ENCODE results near the gene TNNT1.
"Not testable (repeated sequence)": the region's sequence is repeated elsewhere in the genome, so short reads cannot be mapped to it uniquely, and the experiment has no call there.

The TNNT1 gene

DNA sequence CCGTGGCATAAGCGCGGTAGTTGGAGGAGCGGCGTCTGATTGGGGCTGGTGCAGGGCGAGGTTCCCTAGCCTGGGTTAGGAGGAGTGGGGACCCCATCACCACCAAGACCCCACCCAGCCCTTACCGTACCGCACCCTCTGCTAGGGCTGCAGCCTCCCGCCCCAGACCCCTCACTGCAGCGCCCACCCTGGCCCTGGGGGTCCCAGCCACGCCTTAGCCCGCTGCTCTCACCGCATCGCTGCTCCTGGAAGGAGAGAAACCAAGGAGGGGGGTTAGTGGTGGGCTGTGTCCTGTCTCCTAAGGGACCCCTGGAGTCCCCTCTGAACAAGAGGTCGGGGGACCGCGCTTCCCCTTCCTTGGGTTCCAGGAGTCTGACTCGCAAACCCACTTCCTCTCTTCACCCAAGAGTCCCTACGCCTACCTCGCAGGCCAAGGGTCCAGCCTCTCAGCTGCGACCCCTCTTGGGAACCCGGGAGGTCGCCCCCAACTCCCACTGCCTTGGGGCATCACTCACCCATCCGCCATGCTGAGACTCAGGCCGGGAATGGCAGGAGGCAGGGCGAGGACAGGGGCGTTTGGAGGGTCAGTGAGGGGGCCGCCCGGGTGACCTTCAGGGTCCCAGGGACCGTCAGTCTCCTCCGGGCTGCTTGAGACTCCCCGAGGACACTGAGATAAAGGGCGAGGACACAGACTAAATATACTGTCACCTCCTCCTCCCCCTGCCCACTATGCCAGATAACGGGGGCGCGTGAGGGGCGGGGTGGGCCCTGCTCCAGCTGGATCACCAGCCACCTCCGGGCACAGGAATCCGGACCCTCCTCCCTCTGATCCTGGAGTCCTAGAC is 8.3 kb upstream of the TNNT1 start, which contains the start of gene TNNI3:
TNNI3 (minus strand) TSS at position 669 of the 845 bp plus-strand sequence; CDS start at position 526, 143 bp downstream.
- Histone ChIP-seq H3K9ac (ENCODE audit: low read depth in 1 of 2, low read length in 2 of 2) (no peak within 1 kb of the TSS), H3K4me3 (ENCODE audit: low read length in 2 of 2) (no peak within 1 kb of the TSS), H3K27me3 (ENCODE audit: control insufficient read depth in 2 of 2, insufficient read depth in 2 of 2, low read length in 2 of 2) (peaks cover 6 to 13% of the 10 kb centered on the region in 2 donors), H3K27ac (ENCODE audit: low read depth in 2 of 2, low read length in 2 of 2) (no peak within 1 kb of the TSS), H3K36me3 (ENCODE audit: control insufficient read depth in 2 of 2, insufficient read depth in 2 of 2, low read length in 2 of 2) (no peaks in the 10 kb centered on the region), H3K9me3 (ENCODE audit: control insufficient read depth in 2 of 2, low read length in 2 of 2) (no peaks in the 10 kb centered on the region), H3K4me1 (ENCODE audit: control insufficient read depth in 2 of 2, insufficient read depth in 2 of 2, low read length in 2 of 2) (peaks cover 3% of the 10 kb centered on the region in 2 donors)

- peaks cover 6% of the 10 kb centered on the region in 2 donors for H3K27me3 ChIP-seq (ENCODE audit: control insufficient read depth in 2 of 2, insufficient read depth in 2 of 2, low read length in 2 of 2)
- no peak overlapping the region for H3K27ac ChIP-seq (ENCODE audit: low read depth in 2 of 2, low read length in 2 of 2)
- H3K4me1 ChIP-seq (ENCODE audit: control insufficient read depth in 2 of 2, insufficient read depth in 2 of 2, low read length in 2 of 2), result peaks cover 3% of the 10 kb centered on the region in 2 donors
- H3K36me3 ChIP-seq (ENCODE audit: control insufficient read depth in 2 of 2, insufficient read depth in 2 of 2, low read length in 2 of 2), result no peaks in the 10 kb centered on the region
- H3K4me3 ChIP-seq (ENCODE audit: low read length in 2 of 2), result no peak overlapping the region
- no peaks in the 10 kb centered on the region for H3K9me3 ChIP-seq (ENCODE audit: control insufficient read depth in 2 of 2, low read length in 2 of 2)
- H3K9ac ChIP-seq (ENCODE audit: low read depth in 1 of 2, low read length in 2 of 2), result no peak overlapping the region
Measured at GRCh38 chr19:55156202-55157063, 7.4 kb upstream of the TNNT1 start.

DNA sequence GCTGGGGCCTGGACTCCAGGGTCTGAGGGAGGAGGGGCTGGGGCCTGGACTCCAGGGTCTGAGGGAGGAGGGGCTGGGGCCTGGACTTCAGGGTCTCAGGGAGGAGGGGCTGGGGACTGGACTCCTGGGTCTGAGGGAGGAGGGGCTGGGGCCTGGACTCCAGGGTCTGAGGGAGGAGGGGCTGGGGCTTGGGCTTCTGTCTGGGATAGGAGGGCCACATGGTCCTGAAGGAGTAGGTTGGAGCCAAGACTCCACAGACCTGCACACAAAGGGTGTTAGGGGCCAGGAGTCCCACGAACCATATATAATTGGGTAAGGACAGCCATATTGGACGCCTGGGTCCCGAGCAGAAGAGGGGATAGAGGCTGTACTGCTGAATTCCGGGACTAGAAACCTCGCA is 6.8 kb upstream of the TNNT1 start:
- H3K9ac ChIP-seq (ENCODE audit: low read depth in 1 of 2, low read length in 2 of 2), result not testable (repeated sequence)

GRCh38 chr19:55153652-55154264 is 4.8 kb upstream of the TNNT1 start:
- Histone ChIP-seq H3K27me3 (ENCODE audit: control insufficient read depth in 2 of 2, insufficient read depth in 2 of 2, low read length in 2 of 2) (peaks cover 8 to 9% of the 10 kb centered on the region in 2 donors), H3K27ac (ENCODE audit: low read depth in 2 of 2, low read length in 2 of 2) (no peak overlapping the region), H3K9ac (ENCODE audit: low read depth in 1 of 2, low read length in 2 of 2) (no peak overlapping the region), H3K4me3 (ENCODE audit: low read length in 2 of 2) (no peak overlapping the region), H3K36me3 (ENCODE audit: control insufficient read depth in 2 of 2, insufficient read depth in 2 of 2, low read length in 2 of 2) (no peaks in the 10 kb centered on the region), H3K4me1 (ENCODE audit: control insufficient read depth in 2 of 2, insufficient read depth in 2 of 2, low read length in 2 of 2) (peaks cover 3% of the 10 kb centered on the region in 2 donors), H3K9me3 (ENCODE audit: control insufficient read depth in 2 of 2, low read length in 2 of 2) (no peaks in the 10 kb centered on the region)

More for the DNA sequence above, 6.8 kb upstream of the TNNT1 start:
- H3K36me3 ChIP-seq (ENCODE audit: control insufficient read depth in 2 of 2, insufficient read depth in 2 of 2, low read length in 2 of 2); H3K4me3 ChIP-seq (ENCODE audit: low read length in 2 of 2); H3K27ac ChIP-seq (ENCODE audit: low read depth in 2 of 2, low read length in 2 of 2); H3K27me3 ChIP-seq (ENCODE audit: control insufficient read depth in 2 of 2, insufficient read depth in 2 of 2, low read length in 2 of 2); H3K9me3 ChIP-seq (ENCODE audit: control insufficient read depth in 2 of 2, low read length in 2 of 2); H3K4me1 ChIP-seq (ENCODE audit: control insufficient read depth in 2 of 2, insufficient read depth in 2 of 2, low read length in 2 of 2): not testable (repeated sequence)

GRCh38 chr19:55152017-55152416 is 3.0 kb upstream of the TNNT1 start:
- Histone ChIP-seq H3K9ac (ENCODE audit: low read depth in 1 of 2, low read length in 2 of 2) (no peak overlapping the region), H3K9me3 (ENCODE audit: control insufficient read depth in 2 of 2, low read length in 2 of 2) (no peaks in the 10 kb centered on the region), H3K36me3 (ENCODE audit: control insufficient read depth in 2 of 2, insufficient read depth in 2 of 2, low read length in 2 of 2) (no peaks in the 10 kb centered on the region), H3K27ac (ENCODE audit: low read depth in 2 of 2, low read length in 2 of 2) (no peak overlapping the region), H3K27me3 (ENCODE audit: control insufficient read depth in 2 of 2, insufficient read depth in 2 of 2, low read length in 2 of 2) (peaks cover 8 to 19% of the 10 kb centered on the region in 2 donors), H3K4me1 (ENCODE audit: control insufficient read depth in 2 of 2, insufficient read depth in 2 of 2, low read length in 2 of 2) (peaks cover 3% of the 10 kb centered on the region in 2 donors), H3K4me3 (ENCODE audit: low read length in 2 of 2) (no peak overlapping the region)

GRCh38 chr19:55147545-55148251 is 1.3 kb downstream of the TNNT1 start:
- Histone ChIP-seq H3K9me3 (ENCODE audit: control insufficient read depth in 2 of 2, low read length in 2 of 2) (no peaks in the 10 kb centered on the region), H3K4me3 (ENCODE audit: low read length in 2 of 2) (no peak overlapping the region), H3K4me1 (ENCODE audit: control insufficient read depth in 2 of 2, insufficient read depth in 2 of 2, low read length in 2 of 2) (no peaks in the 10 kb centered on the region), H3K27me3 (ENCODE audit: control insufficient read depth in 2 of 2, insufficient read depth in 2 of 2, low read length in 2 of 2) (peaks cover 16 to 23% of the 10 kb centered on the region in 2 donors), H3K36me3 (ENCODE audit: control insufficient read depth in 2 of 2, insufficient read depth in 2 of 2, low read length in 2 of 2) (no peaks in the 10 kb centered on the region), H3K9ac (ENCODE audit: low read depth in 1 of 2, low read length in 2 of 2) (no peak overlapping the region), H3K27ac (ENCODE audit: low read depth in 2 of 2, low read length in 2 of 2) (no peak overlapping the region)

- H3K27me3 ChIP-seq (ENCODE audit: control insufficient read depth in 2 of 2, insufficient read depth in 2 of 2, low read length in 2 of 2), result peaks cover 16 to 23% of the 10 kb centered on the region in 2 donors
- H3K9me3 ChIP-seq (ENCODE audit: control insufficient read depth in 2 of 2, low read length in 2 of 2), result no peaks in the 10 kb centered on the region
- H3K36me3 ChIP-seq (ENCODE audit: control insufficient read depth in 2 of 2, insufficient read depth in 2 of 2, low read length in 2 of 2), result no peaks in the 10 kb centered on the region
- H3K4me1 ChIP-seq (ENCODE audit: control insufficient read depth in 2 of 2, insufficient read depth in 2 of 2, low read length in 2 of 2), result no peaks in the 10 kb centered on the region
- H3K27ac ChIP-seq (ENCODE audit: low read depth in 2 of 2, low read length in 2 of 2), result no peak overlapping the region
- no peak overlapping the region for H3K9ac ChIP-seq (ENCODE audit: low read depth in 1 of 2, low read length in 2 of 2)
- H3K4me3 ChIP-seq (ENCODE audit: low read length in 2 of 2), result no peak overlapping the region
Measured at GRCh38 chr19:55146705-55147273, 2.2 kb downstream of the TNNT1 start.

- Histone ChIP-seq H3K27ac (ENCODE audit: low read depth in 2 of 2, low read length in 2 of 2) (no peak overlapping the region), H3K4me1 (ENCODE audit: control insufficient read depth in 2 of 2, insufficient read depth in 2 of 2, low read length in 2 of 2) (no peaks in the 10 kb centered on the region), H3K27me3 (ENCODE audit: control insufficient read depth in 2 of 2, insufficient read depth in 2 of 2, low read length in 2 of 2) (peaks cover 16 to 23% of the 10 kb centered on the region in 2 donors), H3K9me3 (ENCODE audit: control insufficient read depth in 2 of 2, low read length in 2 of 2) (no peaks in the 10 kb centered on the region), H3K9ac (ENCODE audit: low read depth in 1 of 2, low read length in 2 of 2) (no peak overlapping the region), H3K36me3 (ENCODE audit: control insufficient read depth in 2 of 2, insufficient read depth in 2 of 2, low read length in 2 of 2) (no peaks in the 10 kb centered on the region), H3K4me3 (ENCODE audit: low read length in 2 of 2) (no peak overlapping the region)
Measured at GRCh38 chr19:55146078-55146704, 2.8 kb downstream of the TNNT1 start.

- Histone ChIP-seq H3K36me3 (ENCODE audit: control insufficient read depth in 2 of 2, insufficient read depth in 2 of 2, low read length in 2 of 2) (no peaks in the 10 kb centered on the region), H3K27ac (ENCODE audit: low read depth in 2 of 2, low read length in 2 of 2) (no peak overlapping the region), H3K4me1 (ENCODE audit: control insufficient read depth in 2 of 2, insufficient read depth in 2 of 2, low read length in 2 of 2) (no peaks in the 10 kb centered on the region), H3K4me3 (ENCODE audit: low read length in 2 of 2) (no peak overlapping the region), H3K27me3 (ENCODE audit: control insufficient read depth in 2 of 2, insufficient read depth in 2 of 2, low read length in 2 of 2) (peaks cover 15 to 21% of the 10 kb centered on the region in 2 donors), H3K9ac (ENCODE audit: low read depth in 1 of 2, low read length in 2 of 2) (no peak overlapping the region), H3K9me3 (ENCODE audit: control insufficient read depth in 2 of 2, low read length in 2 of 2) (no peaks in the 10 kb centered on the region)
Measured at GRCh38 chr19:55145232-55145631, 3.8 kb downstream of the TNNT1 start.

All from mucosa of rectum (tissue), 2 donors.